HCT116 (cell line): Measurements from ENCODE around the gene NLRC5.

ENCODE experiments used
- EZH2 ChIP-seq: fragments of 200-600 bp; sonication (generic); IDR thresholded peaks from 2 replicates; pipeline ENCODE4 v1.6.1; 2017; ENCODE audit warnings: antibody characterized with exemption, mixed run types
- SIN3A ChIP-seq: IDR thresholded peaks from 2 replicates; pipeline ENCODE4 v1.6.1; 2012; ENCODE audit warnings: low read depth
- TF ChIP-seq, protein P1 (sequence below): IDR thresholded peaks from 2 replicates; pipeline ENCODE4 v1.6.1; 2012; ENCODE audit warnings: low read depth

- TF ChIP-seq SIN3A: no peak
- no peak for TF ChIP-seq EZH2
- TF ChIP-seq, protein P1, sequence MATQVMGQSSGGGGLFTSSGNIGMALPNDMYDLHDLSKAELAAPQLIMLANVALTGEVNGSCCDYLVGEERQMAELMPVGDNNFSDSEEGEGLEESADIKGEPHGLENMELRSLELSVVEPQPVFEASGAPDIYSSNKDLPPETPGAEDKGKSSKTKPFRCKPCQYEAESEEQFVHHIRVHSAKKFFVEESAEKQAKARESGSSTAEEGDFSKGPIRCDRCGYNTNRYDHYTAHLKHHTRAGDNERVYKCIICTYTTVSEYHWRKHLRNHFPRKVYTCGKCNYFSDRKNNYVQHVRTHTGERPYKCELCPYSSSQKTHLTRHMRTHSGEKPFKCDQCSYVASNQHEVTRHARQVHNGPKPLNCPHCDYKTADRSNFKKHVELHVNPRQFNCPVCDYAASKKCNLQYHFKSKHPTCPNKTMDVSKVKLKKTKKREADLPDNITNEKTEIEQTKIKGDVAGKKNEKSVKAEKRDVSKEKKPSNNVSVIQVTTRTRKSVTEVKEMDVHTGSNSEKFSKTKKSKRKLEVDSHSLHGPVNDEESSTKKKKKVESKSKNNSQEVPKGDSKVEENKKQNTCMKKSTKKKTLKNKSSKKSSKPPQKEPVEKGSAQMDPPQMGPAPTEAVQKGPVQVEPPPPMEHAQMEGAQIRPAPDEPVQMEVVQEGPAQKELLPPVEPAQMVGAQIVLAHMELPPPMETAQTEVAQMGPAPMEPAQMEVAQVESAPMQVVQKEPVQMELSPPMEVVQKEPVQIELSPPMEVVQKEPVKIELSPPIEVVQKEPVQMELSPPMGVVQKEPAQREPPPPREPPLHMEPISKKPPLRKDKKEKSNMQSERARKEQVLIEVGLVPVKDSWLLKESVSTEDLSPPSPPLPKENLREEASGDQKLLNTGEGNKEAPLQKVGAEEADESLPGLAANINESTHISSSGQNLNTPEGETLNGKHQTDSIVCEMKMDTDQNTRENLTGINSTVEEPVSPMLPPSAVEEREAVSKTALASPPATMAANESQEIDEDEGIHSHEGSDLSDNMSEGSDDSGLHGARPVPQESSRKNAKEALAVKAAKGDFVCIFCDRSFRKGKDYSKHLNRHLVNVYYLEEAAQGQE: no peak
Measured at GRCh38 chr16:56956756-56957155, 32.6 kb upstream of the NLRC5 start.
